HCT116 (cell line): ENCODE measurements around the gene NME9. TPM values are rescaled to one million over a fixed set of nuclear protein-coding genes. Genes with fewer than 3 reads are reported as not detected.

Experiments used
- ATAC-seq: fragments of 200-7000 bp; cut with Tn5 transposase; 2 replicates; pipeline ENCODE4 v1.9.1; 2020; ENCODE audit warnings: mild to moderate bottlenecking, moderate library complexity
- BruUV-seq: library from RNA; stranded (reverse); fragments of 400-500 nt; replicated peaks from 2 replicates; lab custom pipeline; 2021; lab: Mats Ljungman, UMichigan
- CTCF ChIA-PET: fragments of 300-600 bp; sonication (Branson Sonifier 250); formaldehyde crosslinking; loops from one replicate; lab custom pipeline; 2021; ENCODE audit warnings: antibody characterized with exemption; lab: Charles Lee
- POLR2A ChIA-PET: fragments of 300-600, 350-600 bp; sonication (Branson Sonifier 250); formaldehyde crosslinking; loops from one replicate; lab custom pipeline; 2021; ENCODE audit warnings: antibody characterized with exemption; lab: Charles Lee
- RAD21 ChIA-PET, 2 experiments: fragments of 300-600 bp; sonication (Branson Sonifier 250); formaldehyde crosslinking; loops; one replicate each; lab custom pipeline; 2023; ENCODE audit warnings: low total read pairs in 2 of 2; ENCODE audit not compliant: uncharacterized antibody in 2 of 2, unreplicated experiment in 2 of 2, low non-redundant PET in 1 of 2; lab: Charles Lee
- DNase-seq: peaks from one replicate; pipeline ENCODE4 v3.0.0-alpha.2; 2010; ENCODE audit warnings: low read depth, low spot score
- H2AFZ ChIP-seq: fragments of 200-600 bp; shearing (Covaris generic), sonication (generic); 2 replicates; pipeline ENCODE4 v1.6.1; 2017; ENCODE audit warnings: low read depth, mixed run types, mixed read lengths, antibody characterized with exemption, low read length; ENCODE audit not compliant: poor library complexity, severe bottlenecking
- H3K27ac ChIP-seq: 2 replicates; pipeline ENCODE4 v1.5.1; 2012; ENCODE audit warnings: low read depth, low read length
- H3K27me3 ChIP-seq: fragments of 200-600 bp; sonication (generic); 2 replicates; pipeline ENCODE4 v1.6.1; 2016; ENCODE audit warnings: mixed run types, low read length, mixed read lengths; ENCODE audit not compliant: insufficient read depth
- H3K36me3 ChIP-seq, 2 experiments: fragments of 200-500 bp in 1 of 2; fragments of 200-600 bp in 1 of 2; sonication (Bioruptor generic) in 1 of 2; sonication (generic) in 1 of 2; 2 replicates each; pipeline versions ENCODE4 v1.5.1 to v1.6.1; 2014 to 2016; ENCODE audit warnings: low read length in 2 of 2, inconsistent platforms in 1 of 2, mixed read lengths in 1 of 2, mixed run types in 1 of 2; ENCODE audit not compliant: insufficient read depth in 2 of 2, control insufficient read depth in 1 of 2
- H3K4me1 ChIP-seq, 2 experiments: fragments of 200-600 bp in 1 of 2; sonication (generic) in 1 of 2; 2 replicates each; pipeline versions ENCODE4 v1.5.1 to v1.6.1; 2012 to 2017; ENCODE audit warnings: low read length in 2 of 2, inconsistent platforms in 1 of 2, mild to moderate bottlenecking in 1 of 2, mixed read lengths in 1 of 2, mixed run types in 1 of 2, moderate library complexity in 1 of 2; ENCODE audit not compliant: insufficient read depth in 2 of 2, control insufficient read depth in 1 of 2
- H3K4me2 ChIP-seq: fragments of 200-600 bp; sonication (generic); 2 replicates; pipeline ENCODE4 v1.6.1; 2017; ENCODE audit warnings: mixed run types, low read length, mixed read lengths
- H3K4me3 ChIP-seq, 2 experiments: fragments of 200-600 bp in 1 of 2; sonication (generic) in 1 of 2; replicated peaks in 1 of 2; 2 replicates each; pipeline ENCODE4 v1.5.1; 2011 to 2016; ENCODE audit warnings: low read length in 2 of 2, control low read depth in 1 of 2, low read depth in 1 of 2, mild to moderate bottlenecking in 1 of 2, mixed read lengths in 1 of 2, mixed run types in 1 of 2
- H3K79me2 ChIP-seq: fragments of 200-600 bp; sonication (generic); 2 replicates; pipeline ENCODE4 v1.6.1; 2017; ENCODE audit warnings: mild to moderate bottlenecking, mixed run types, low read length, moderate library complexity, mixed read lengths; ENCODE audit not compliant: insufficient read depth
- H3K9ac ChIP-seq: fragments of 200-600 bp; sonication (generic); 2 replicates; pipeline ENCODE4 v1.6.1; 2016; ENCODE audit warnings: low read length, mixed read lengths
- H3K9me2 ChIP-seq: fragments of 200-600 bp; sonication (generic), shearing (Covaris generic); 2 replicates; pipeline ENCODE4 v1.6.1; 2017; ENCODE audit warnings: mixed run types, mild to moderate bottlenecking, moderate library complexity; ENCODE audit not compliant: insufficient read depth
- H3K9me3 ChIP-seq, 2 experiments: fragments of 200-500 bp in 1 of 2; fragments of 200-600 bp in 1 of 2; sonication (Bioruptor generic) in 1 of 2; sonication (generic) in 1 of 2; 2 replicates each; pipeline ENCODE4 v1.6.1; 2014 to 2017; ENCODE audit warnings: low read length in 2 of 2, mixed read lengths in 2 of 2, inconsistent platforms in 1 of 2, low read depth in 1 of 2, mild to moderate bottlenecking in 1 of 2, mixed run types in 1 of 2, moderate library complexity in 1 of 2; ENCODE audit not compliant: control insufficient read depth in 1 of 2, insufficient read depth in 1 of 2
- H4K20me1 ChIP-seq: fragments of 200-600 bp; sonication (generic), shearing (Covaris generic); 2 replicates; pipeline ENCODE4 v1.6.1; 2017; ENCODE audit warnings: mixed run types, mild to moderate bottlenecking, moderate library complexity; ENCODE audit not compliant: insufficient read depth
- CBX3 ChIP-seq: IDR thresholded peaks from 2 replicates; pipeline ENCODE4 v1.6.1; 2012; ENCODE audit warnings: low read depth
- CTCF ChIP-seq, 3 experiments: fragments of 200-600 bp in 1 of 3; sonication (generic) in 1 of 3; IDR thresholded peaks in 2 of 3; conservative IDR thresholded peaks in 1 of 3; 2 replicates each; pipeline ENCODE4 v1.5.1; 2012 to 2017; ENCODE audit warnings: low read depth in 2 of 3, low read length in 2 of 3, antibody characterized with exemption in 1 of 3, borderline replicate concordance in 1 of 3, control low read depth in 1 of 3, mild to moderate bottlenecking in 1 of 3, mixed read lengths in 1 of 3, mixed run types in 1 of 3, moderate library complexity in 1 of 3; ENCODE audit not compliant: insufficient read depth in 1 of 3
- EGR1 ChIP-seq: IDR thresholded peaks from 2 replicates; pipeline ENCODE4 v1.6.1; 2012; ENCODE audit warnings: low read depth
- ELF1 ChIP-seq: IDR thresholded peaks from 2 replicates; pipeline ENCODE4 v1.6.1; 2012; ENCODE audit warnings: low read depth, borderline replicate concordance
- EZH2 ChIP-seq: fragments of 200-600 bp; sonication (generic); IDR thresholded peaks from 2 replicates; pipeline ENCODE4 v1.6.1; 2017; ENCODE audit warnings: antibody characterized with exemption, mixed run types
- EZH2phosphoT487 ChIP-seq: fragments of 200-600 bp; IDR thresholded peaks from 2 replicates; pipeline ENCODE4 v1.6.1; 2018; ENCODE audit warnings: antibody characterized with exemption, borderline replicate concordance
- FOSL1 ChIP-seq: IDR thresholded peaks from 2 replicates; pipeline ENCODE4 v1.6.1; 2012; ENCODE audit warnings: low read depth
- POLR2AphosphoS5 ChIP-seq: IDR thresholded peaks from 2 replicates; pipeline ENCODE4 v1.6.1; 2011; ENCODE audit warnings: mild to moderate bottlenecking, low read depth, low read length, moderate library complexity
- RAD21 ChIP-seq: IDR thresholded peaks from 2 replicates; pipeline ENCODE4 v1.6.1; 2012; ENCODE audit warnings: low read depth, mild to moderate bottlenecking
- SIN3A ChIP-seq: IDR thresholded peaks from 2 replicates; pipeline ENCODE4 v1.6.1; 2012; ENCODE audit warnings: low read depth
- SP1 ChIP-seq: IDR thresholded peaks from 2 replicates; pipeline ENCODE4 v1.6.1; 2012; ENCODE audit warnings: low read depth
- YY1 ChIP-seq: IDR thresholded peaks from 2 replicates; pipeline ENCODE4 v1.6.1; 2011; ENCODE audit warnings: low read length, low read depth, moderate library complexity, mild to moderate bottlenecking; ENCODE audit not compliant: insufficient replicate concordance; ENCODE audit errors: extremely low read depth
- ZBTB33 ChIP-seq: IDR thresholded peaks from 2 replicates; pipeline ENCODE4 v1.6.1; 2011; ENCODE audit warnings: mild to moderate bottlenecking, low read length, moderate library complexity; ENCODE audit not compliant: insufficient replicate concordance; ENCODE audit errors: extremely low read depth
- ZFX ChIP-seq: fragments of 450-650 bp; IDR thresholded peaks from 2 replicates; pipeline ENCODE4 v1.6.1; 2017
- ZNF274 ChIP-seq: fragments of 200-500 bp; sonication (Bioruptor generic); IDR thresholded peaks from 2 replicates; pipeline ENCODE4 v1.6.1; 2014; ENCODE audit warnings: mild to moderate bottlenecking, low read depth, low read length, inconsistent platforms
- intact Hi-C: fragments of 100-400 bp; cut with micrococcal nuclease; formaldehyde crosslinking; loops from 2 replicates; pipeline ENCODE4 v1.10.0; 2022
- total RNA-seq: library from RNA; stranded (reverse); gene quantifications from one replicate; pipeline ENCODE4 v1.2.1, GENCODE V29; 2021; ENCODE audit not compliant: unreplicated experiment

The NME9 gene
- total RNA-seq, 1 experiment from 2014 or later: 0.79 TPM

- ATAC-seq (no peak), DNase-seq (no peak)
- H3K79me2 ChIP-seq: no peaks in the 10 kb centered on the region
- H3K36me3 ChIP-seq: no peaks in the 10 kb centered on the region; a peak in 1 of 4 replicates
- CTCF ChIA-PET: no interaction called here
- no peak overlapping the region for H3K27ac ChIP-seq
- RAD21 ChIA-PET: no interaction called here
- no peaks in the 10 kb centered on the region for H3K4me1 ChIP-seq
- H3K4me3 ChIP-seq: no peak overlapping the region
- H3K4me2 ChIP-seq: no peak overlapping the region
- H4K20me1 ChIP-seq: no peaks in the 10 kb centered on the region
- H3K27me3 ChIP-seq: no peaks in the 10 kb centered on the region
- POLR2A ChIA-PET: no interaction called here
- no peak overlapping the region for H2AFZ ChIP-seq
- intact Hi-C loops: no loop called here
- TF ChIP-seq CTCF (IDR thresholded peaks at IDR 0.05 in 2 of 3, conservative IDR thresholded peaks at IDR 0.05 in 1 of 3; ENCODE audit: borderline replicate concordance in 1 of 3, insufficient read depth in 1 of 3, low read depth in 2 of 3, low read length in 2 of 3): no peak
- no peak for TF ChIP-seq ZNF274
- no peak for TF ChIP-seq SP1
- no peak for TF ChIP-seq ELF1
- TF ChIP-seq YY1: no peak
- TF ChIP-seq FOSL1: no peak
- no peak for TF ChIP-seq EZH2phosphoT487
- no peak for TF ChIP-seq POLR2AphosphoS5
- no peak for TF ChIP-seq RAD21
- TF ChIP-seq ZBTB33: no peak
- TF ChIP-seq EZH2: no peak
- TF ChIP-seq ZFX: no peak
- TF ChIP-seq SIN3A: no peak
- TF ChIP-seq EGR1: no peak
- no peak for TF ChIP-seq CBX3
- BruUV-seq: no TSS peak
- no peaks in the 10 kb centered on the region for H3K9me2 ChIP-seq
- no peaks in the 10 kb centered on the region for H3K9me3 ChIP-seq
- no peak overlapping the region for H3K9ac ChIP-seq
Measured at GRCh38 chr3:138303474-138303873, 26.2 kb downstream of the NME9 start.
